ENCODE measurements around the gene DIAPH2.

DNA sequence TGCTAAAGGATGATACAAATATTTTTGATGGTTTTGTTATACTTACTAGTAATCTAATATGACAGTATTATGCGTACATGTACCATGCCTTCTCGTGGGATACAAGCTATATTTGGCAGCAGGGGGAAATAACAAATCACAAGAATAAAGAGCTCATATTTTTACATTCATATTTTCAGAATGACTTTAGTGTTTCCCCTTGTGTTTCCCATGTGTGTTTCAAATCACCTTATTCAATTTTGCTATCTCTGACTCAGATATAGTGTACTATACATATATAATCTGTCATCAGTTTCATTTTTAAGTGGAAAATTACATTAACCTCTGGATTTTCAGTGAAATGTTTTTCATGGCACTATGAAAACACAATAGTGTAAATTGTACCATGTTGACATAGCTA is 345.8 kb downstream of the DIAPH2 start:
- TF ChIP-seq, protein P1, sequence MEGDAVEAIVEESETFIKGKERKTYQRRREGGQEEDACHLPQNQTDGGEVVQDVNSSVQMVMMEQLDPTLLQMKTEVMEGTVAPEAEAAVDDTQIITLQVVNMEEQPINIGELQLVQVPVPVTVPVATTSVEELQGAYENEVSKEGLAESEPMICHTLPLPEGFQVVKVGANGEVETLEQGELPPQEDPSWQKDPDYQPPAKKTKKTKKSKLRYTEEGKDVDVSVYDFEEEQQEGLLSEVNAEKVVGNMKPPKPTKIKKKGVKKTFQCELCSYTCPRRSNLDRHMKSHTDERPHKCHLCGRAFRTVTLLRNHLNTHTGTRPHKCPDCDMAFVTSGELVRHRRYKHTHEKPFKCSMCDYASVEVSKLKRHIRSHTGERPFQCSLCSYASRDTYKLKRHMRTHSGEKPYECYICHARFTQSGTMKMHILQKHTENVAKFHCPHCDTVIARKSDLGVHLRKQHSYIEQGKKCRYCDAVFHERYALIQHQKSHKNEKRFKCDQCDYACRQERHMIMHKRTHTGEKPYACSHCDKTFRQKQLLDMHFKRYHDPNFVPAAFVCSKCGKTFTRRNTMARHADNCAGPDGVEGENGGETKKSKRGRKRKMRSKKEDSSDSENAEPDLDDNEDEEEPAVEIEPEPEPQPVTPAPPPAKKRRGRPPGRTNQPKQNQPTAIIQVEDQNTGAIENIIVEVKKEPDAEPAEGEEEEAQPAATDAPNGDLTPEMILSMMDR (IDR thresholded peaks at IDR 0.05; ENCODE audit: low read depth, low read length), result no peak
- no peak for TF ChIP-seq POLR2A (IDR thresholded peaks at IDR 0.05; ENCODE audit: extremely low read depth, insufficient read length)

Measured in NB4 (cell line).